ENCODE measurements around the gene ZFP69B. TPM values are rescaled to one million over a fixed set of nuclear protein-coding genes. Genes with fewer than 3 reads are reported as not detected.

ZFP69B gene
- 7.8 TPM for polyA plus RNA-seq (ENCODE audit: insufficient read length)
- long read RNA-seq, donor 1 = 0 reads
- long read RNA-seq, donor 2 = 0 reads
- long read RNA-seq, donor 3 = 0 reads
- long read RNA-seq, donor 4 = 0 reads
- long read RNA-seq, donor 5 = 0 reads
- long read RNA-seq, donor 6 = 0 reads
- long read RNA-seq, donor 7, partial matches to known transcripts = 0 of 1 reads
- long read RNA-seq, donor 7, other reads (novel, unspliced or antisense) = 0 of 1 reads
- long read RNA-seq, donor 8 = 0 reads

- DNase-seq = peak; percentile 92
These were observed at the start of gene ZFP69B for GRCh38 chr1:40449684-40450494. ZFP69B (plus strand) TSS chr1:40450476; CDS start chr1:40450962, 486 bp downstream.

GRCh38 chr1:40401473-40402201 lies 48.6 kb upstream of the ZFP69B start:
- no peak for DNase-seq

GRCh38 chr1:40404670-40405462 lies 45.4 kb upstream of the ZFP69B start:
- peak; percentile 49 for DNase-seq

- no peak for DNase-seq
These were observed 44.5 kb upstream of the ZFP69B start for GRCh38 chr1:40405812-40406211.

DNA sequence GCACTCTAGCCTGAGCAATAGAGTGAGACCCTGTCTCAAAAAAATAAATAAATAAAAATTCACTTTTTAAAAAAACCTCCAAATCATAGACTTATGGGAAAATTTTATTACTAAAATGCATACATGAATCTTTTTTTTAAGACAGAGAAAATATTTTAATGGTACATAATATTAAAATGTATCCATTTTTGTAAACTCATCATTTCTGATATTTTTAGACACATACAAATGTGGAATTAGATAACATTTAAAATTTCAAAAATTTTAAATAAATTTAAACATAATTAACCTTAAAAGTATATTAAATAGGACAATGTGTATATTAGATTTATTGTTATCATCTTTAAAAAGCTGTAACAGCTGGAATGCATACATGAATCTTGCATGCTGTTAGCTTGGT lies 42.8 kb upstream of the ZFP69B start:
- no peak for DNase-seq

GRCh38 chr1:40409467-40409866 lies 40.8 kb upstream of the ZFP69B start:
- no peak for DNase-seq

- peak; percentile 5 for DNase-seq
These were observed 39.0 kb upstream of the ZFP69B start for GRCh38 chr1:40411294-40411693.

GRCh38 chr1:40411843-40412242 lies 38.4 kb upstream of the ZFP69B start:
- no peak for DNase-seq

- no peak for DNase-seq
These were observed 36.6 kb upstream of the ZFP69B start for GRCh38 chr1:40413527-40414252.

- no peak for DNase-seq
These were observed 35.9 kb upstream of the ZFP69B start for GRCh38 chr1:40414331-40414730.

DNA sequence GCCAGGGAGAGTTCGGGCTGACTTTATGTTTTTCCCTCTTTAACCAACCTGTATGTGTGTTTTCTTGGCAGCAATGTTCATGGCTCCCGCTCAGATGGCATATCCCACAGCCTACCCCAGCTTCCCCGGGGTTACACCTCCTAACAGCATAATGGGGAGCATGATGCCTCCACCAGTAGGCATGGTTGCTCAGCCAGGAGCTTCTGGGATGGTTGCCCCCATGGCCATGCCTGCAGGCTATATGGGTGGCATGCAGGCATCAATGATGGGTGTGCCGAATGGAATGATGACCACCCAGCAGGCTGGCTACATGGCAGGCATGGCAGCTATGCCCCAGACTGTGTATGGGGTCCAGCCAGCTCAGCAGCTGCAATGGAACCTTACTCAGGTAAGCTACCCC lies 33.6 kb upstream of the ZFP69B start:
- no peak for DNase-seq

DNA sequence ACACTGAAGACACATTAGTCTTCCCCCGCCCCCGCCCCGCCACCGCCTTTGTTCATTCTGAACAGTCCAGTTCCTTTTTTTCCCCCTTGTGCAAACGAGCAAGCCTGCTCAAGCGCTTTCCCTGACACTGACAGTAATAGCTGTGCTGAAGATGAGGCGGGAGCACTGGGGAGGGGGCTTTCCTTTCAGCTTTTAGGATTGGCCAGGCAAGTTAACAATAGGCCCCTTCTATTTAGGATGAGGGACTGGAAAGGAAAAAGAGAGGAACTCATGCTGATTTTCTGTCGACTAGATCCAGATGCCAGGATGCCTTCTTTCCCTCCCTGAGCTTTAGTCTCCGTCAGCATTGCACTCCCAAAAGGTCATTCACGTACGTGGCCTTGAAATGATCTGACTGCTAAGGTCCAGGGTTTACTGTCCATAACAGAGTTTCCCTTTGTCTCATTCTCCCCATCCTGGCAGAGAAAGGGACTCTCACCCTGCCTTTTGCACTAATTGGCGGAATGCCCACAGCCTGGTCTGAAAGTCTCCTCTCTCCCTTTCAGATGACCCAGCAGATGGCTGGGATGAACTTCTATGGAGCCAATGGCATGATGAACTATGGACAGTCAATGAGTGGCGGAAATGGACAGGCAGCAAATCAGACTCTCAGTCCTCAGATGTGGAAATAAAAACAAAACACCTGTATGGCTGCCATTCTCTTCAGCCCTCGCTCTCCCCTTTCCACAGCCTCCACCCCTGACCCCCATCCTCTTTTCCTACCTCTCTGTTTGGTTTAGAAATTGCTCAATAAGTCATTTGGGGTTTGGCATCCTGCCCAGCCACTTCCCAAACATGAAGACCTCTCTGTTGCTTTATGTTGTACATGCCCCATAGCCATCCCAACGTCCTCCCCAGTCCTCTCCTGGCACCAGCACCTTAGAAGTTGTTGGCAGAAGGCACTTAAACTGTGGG lies 28.6 kb upstream of the ZFP69B start:
- no peak for DNase-seq

- no peak for DNase-seq
These were observed 27.5 kb upstream of the ZFP69B start for GRCh38 chr1:40422630-40423263.

DNA sequence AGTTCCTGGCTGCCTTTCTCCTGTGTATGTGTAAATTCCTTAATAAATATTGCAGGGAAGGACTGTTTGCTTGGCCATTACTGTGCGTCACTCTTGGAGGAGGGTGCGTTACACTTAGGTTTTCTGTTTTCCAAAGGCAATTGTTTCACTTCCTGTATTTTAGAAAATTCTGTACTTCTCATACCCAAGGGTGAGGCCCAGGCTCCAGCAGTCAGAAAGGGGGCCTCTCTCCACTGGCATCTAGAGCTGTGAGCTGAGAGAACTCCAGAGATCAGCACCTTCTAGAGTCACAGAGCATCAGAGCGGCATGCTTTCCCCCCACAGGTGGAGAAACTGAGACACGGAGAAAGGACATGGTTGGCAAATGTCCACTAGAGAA lies 27.0 kb upstream of the ZFP69B start:
- DNase-seq = no peak

- DNase-seq = no peak
These were observed 26.2 kb upstream of the ZFP69B start for GRCh38 chr1:40423951-40424618.

- no peak for DNase-seq
These were observed 25.1 kb upstream of the ZFP69B start for GRCh38 chr1:40425198-40425597.

- no peak for DNase-seq
These were observed 18.9 kb upstream of the ZFP69B start for GRCh38 chr1:40431385-40431784.

DNA sequence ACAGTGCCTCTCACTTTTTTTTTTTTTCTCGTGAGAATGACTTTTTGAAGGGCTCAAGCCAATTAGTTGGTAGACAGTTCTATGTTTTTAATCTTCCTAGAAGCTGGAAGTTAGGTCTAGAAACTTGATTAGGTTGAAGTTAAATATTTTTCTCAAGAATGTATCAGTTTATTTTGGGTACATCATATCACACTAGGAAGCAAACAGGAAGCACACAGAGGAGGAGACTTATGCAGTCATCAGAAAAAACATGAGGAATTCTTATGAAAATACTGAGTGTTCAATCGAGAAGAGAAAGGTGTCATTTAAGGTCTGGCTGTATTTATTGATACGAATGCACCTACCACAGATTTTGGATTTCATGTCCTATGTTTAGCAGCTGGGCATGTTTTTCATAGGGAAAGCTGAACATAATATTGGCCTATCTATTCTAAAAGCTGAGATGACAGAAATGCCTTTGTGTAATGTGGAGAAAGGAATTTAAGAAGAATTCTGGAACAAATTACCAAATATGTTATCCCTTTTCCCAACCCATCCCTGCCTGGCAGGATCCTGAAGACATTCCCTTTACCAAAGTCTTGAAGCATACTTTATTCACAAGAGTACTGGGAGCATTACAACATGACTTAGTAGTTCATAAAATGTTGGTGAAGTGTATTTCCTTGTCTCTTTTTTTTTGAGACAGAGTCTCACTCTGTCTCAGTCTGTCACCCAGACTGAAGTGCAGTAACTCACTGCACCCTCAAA lies 17.5 kb upstream of the ZFP69B start:
- no peak for DNase-seq

All from left kidney (tissue), 8 donors.